Posterior cingulate gyrus (tissue), 11 donors: ENCODE results near the gene LRRC8D.
"Not testable (repeated sequence)": the region's sequence is repeated elsewhere in the genome, so short reads cannot be mapped to it uniquely, and the experiment has no call there.

Experiments
- DNase-seq, 10 donors: peaks; one replicate each; pipeline versions ENCODE4 v3.0.0 to v3.0.0-alpha.2; 2020 to 2021; ENCODE audit warnings: mixed read lengths in 3 of 10
- intact Hi-C: fragments of 100-400 bp; cut with DNase I; formaldehyde crosslinking; loops from one replicate; pipeline ENCODE4 v1.15.1; 2023

LRRC8D gene

DNA sequence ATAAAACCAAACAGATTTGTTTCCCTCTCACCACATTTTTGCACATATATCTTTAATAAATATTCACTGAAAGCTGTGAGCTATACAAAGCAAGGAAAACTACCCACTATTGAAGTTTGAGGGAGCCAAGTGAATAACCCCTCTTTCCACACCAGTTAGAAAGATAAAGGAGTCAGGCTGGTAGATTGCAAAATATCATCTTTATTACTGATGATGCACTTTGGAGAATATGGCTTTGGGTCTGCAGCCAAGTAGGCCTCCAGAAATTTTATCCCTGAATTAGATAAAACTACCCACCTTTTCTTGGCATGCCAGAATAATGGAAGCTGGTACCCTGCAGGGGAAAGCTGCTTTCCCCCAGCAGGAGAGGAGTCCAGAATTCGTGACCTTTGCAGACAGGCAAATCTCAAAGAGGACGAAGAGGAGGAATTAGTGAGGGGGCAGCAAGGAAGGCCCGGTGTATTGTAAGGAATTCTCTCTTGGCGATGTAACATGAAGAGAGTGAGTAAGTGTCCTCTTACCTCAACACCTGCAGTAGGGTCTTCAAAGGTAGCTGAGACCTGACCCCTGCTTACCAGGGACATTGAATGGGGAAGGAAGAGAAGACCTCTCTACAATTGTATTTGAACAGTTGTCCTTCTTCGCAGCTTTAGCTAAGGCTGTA, 84.7 kb downstream of the LRRC8D start:
- intact Hi-C loops = no loop called here
- no peak for DNase-seq

DNA sequence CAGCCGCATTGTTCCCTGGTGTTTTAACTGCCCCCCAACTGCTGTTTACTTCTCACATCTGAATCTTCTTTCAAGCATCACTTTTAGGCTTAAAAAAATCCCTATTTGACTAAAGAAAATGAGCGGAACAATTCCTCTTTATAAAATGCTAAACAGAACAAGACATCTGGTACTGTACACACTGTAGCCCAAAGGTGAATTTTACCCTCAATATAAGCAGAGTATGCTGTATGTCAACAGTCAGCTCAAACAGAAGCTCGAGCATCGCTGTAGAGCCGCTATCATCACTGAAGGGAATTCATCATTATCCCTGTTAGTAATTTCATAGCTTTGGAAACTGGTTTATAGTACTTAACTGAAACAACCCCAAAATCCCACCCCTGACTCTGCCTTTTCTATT, 85.3 kb downstream of the LRRC8D start:
- no peak for DNase-seq
- intact Hi-C loops = no loop called here

DNA sequence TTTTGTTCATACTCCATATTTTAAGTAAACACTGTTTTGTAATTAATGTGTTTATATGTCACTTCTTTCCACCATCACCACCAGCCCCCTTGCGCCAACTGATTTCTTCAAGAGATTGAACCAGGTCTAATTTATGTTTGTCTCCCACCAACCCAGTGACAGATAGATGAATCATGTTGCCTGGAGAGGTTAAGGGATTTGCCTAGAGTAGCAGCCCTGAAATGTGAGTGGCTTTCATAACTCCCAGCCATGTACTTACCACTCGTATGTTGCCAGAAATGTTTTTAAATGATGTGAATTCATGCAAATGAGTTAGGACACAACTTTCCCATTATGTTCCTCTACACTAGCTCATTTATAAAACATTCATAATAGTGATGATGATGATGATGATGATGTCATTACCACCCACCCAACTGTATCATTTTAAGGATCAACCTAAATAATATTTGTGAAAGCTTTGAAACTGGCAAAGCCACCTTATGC, 86.9 kb downstream of the LRRC8D start:
- intact Hi-C loops = no loop called here
- DNase-seq = no peak

DNA sequence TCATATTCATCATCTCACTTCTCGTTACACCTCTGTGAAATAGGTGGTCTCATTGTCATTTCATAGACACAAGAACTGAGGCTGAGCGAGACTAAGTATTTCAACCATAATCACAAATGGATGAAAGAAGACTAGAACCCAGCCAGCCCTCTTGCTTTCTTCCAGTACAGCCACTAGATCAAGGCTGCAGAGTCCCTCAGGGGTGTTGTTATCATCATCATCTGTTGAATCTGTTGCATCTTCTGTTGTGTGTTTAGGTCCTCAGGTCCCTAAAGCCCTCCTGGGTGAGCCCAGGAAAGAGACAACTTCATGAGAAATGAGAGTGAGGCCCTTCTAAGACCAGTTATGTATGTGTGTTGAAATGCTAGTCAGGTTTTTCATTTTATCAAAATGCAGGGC, 87.4 kb downstream of the LRRC8D start:
- no peak for DNase-seq
- intact Hi-C loops = no loop called here

GRCh38 chr1:89908672-89909436, 88.0 kb downstream of the LRRC8D start:
- intact Hi-C loops = no loop called here
- DNase-seq = no peak

- intact Hi-C loops = no loop called here
- DNase-seq = no peak
Observed at GRCh38 chr1:89910268-89910667, 89.4 kb downstream of the LRRC8D start.

- intact Hi-C loops = no loop called here
- DNase-seq = no peak
Observed at GRCh38 chr1:89910780-89911179, 89.9 kb downstream of the LRRC8D start.

GRCh38 chr1:89911191-89911991, 90.6 kb downstream of the LRRC8D start:
- intact Hi-C loops = no loop called here
- no peak for DNase-seq

- intact Hi-C loops = no loop called here
- DNase-seq = no peak
Observed at GRCh38 chr1:89912073-89912472, 91.2 kb downstream of the LRRC8D start.

DNA sequence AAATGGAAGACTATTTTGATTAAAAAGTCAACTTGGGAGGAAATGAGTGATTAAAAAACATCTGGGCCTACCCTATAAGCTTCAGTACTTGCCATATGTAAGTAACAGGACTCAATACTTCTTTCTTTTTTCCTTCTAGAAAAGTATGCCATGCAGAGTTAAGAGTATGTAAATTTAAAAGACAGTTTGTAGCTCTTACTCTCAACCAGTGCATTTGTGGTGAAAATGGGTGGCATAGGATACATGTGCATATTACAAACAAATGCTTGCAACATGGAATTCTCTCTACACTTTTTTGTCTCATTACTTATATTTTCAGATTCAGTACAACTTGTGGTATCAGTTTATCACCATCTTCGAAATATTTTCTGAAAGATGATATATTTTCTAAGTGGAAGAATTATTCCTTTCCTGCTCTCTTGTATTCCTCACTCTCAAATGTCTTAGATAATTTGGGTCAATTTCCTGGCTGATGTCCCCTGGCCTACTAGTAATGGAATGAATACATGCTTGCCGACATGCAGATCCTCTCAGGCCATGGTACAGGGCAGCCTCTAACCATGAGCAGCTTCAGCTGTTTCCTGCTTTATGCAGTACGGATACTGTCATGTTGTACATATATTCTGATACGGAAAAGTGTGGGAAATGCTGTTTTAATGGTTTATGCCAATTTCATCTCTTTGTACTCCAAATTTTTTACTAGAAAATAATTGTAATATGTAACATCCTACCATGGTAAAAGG, 92.7 kb downstream of the LRRC8D start:
- intact Hi-C loops = no loop called here
- no peak for DNase-seq

DNA sequence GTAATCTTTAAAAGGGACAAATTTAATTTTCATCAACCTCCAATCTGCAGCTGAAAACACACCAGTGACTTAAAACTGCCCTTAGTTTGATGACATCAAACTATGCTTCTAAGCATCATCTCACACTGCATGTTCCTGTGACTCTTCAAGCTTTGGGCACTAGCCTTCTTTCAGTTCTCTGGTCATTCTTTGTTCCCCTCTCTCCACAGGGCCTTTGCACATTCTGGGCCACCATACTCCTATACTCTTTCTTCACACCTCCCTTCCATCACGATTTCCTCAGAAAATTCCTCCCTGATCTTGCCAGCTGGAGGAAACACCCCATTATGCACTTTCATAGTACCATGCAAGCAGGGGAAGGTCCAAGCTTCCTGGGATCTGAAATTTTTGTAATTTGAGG, 96.5 kb downstream of the LRRC8D start:
- DNase-seq = no peak
- intact Hi-C loops = no loop called here

DNA sequence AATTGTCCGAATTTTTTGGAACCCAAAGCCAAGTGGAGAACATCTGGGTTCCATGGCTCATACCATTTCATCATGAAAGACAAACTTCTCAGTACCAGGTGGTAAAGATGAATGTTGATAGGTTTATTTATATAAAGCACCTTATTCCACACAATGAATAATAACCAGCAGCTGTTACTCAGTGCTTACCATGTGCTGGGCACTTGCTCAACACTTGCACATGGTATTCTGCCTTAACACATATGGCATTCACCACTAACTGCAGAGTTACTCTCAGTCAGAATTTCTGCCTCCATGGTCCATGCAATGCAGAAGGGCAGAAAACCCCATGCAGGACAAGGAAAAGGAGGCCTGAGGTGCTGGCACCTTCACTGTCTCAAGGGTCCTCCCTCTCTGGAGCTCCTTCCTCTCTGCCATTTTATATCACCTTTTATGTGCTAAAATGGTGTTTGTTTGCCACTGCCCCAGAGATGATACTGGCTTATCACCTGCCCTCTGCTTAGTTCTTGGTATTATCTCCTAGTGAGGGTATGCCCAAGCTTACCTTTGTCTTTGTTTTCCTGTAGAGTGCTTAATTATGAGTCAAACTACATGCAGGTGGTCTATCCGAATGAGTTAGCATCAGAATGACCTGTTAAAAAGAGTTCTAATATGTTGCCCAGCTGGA, 97.4 kb downstream of the LRRC8D start:
- no peak for DNase-seq
- intact Hi-C loops = no loop called here

DNA sequence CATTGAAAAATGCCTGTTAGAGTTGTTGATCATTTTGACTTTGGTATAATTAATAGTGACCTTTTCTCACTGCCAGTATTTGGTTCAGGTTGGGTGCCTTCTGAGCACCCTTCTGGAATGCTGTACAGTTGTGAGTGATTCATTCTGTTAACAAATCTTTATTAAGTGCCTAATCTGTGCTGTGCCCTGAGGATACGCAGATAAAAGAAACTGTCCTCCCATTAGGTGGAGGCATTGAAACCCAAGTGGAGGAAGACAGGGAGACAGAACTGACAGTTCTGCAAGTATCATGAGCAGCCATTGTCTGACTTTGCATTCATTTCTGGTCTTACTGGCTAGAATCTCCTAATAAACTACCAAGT, 97.9 kb downstream of the LRRC8D start:
- intact Hi-C loops = no loop called here
- no peak for DNase-seq

DNA sequence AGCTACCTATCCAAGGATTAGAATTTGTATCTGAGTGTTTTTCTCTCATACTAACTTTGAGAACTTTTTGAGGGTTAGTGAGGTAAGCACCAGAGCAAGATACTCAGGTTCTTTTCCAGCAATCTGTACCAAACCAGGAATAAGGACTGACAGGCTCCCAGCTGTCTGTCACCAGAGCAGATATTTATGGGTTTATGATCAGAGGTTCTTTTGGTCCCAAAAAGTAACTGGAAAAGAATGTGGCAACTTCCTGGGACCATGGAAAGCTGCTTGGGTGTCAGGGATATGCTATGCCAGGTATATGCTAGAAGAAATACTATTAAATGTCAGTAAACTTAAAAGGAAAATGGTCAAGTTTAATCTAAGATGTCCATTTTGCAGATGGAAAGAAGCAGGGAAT, 98.3 kb downstream of the LRRC8D start:
- intact Hi-C loops = no loop called here
- DNase-seq = no peak

GRCh38 chr1:89922911-89923310, 102.1 kb downstream of the LRRC8D start:
- intact Hi-C loops = no loop called here
- DNase-seq = no peak

GRCh38 chr1:89923517-89923916, 102.7 kb downstream of the LRRC8D start:
- intact Hi-C loops = no loop called here
- no peak for DNase-seq

DNA sequence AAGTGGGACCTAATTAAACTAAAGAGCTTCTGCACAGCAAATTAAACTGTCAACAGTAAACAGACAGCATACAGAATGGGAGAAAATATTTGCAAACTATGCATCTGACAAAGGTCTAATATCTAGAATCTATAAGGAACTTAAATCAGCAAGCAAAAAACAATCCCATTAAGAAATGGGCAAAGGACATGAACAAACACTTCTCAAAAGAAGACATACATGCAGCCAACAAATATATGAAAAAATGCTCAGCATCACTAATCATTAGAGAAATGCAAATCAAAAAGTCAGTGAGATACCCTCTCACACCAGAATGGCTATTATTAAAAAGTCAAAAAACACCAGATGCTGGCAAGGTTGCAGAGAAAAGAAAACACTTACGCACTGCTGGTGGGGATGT, 103.2 kb downstream of the LRRC8D start:
- intact Hi-C loops, DNase-seq: not testable (repeated sequence)

- intact Hi-C loops = no loop called here
- DNase-seq = no peak
Observed at GRCh38 chr1:89927049-89927448, 106.2 kb downstream of the LRRC8D start.

DNA sequence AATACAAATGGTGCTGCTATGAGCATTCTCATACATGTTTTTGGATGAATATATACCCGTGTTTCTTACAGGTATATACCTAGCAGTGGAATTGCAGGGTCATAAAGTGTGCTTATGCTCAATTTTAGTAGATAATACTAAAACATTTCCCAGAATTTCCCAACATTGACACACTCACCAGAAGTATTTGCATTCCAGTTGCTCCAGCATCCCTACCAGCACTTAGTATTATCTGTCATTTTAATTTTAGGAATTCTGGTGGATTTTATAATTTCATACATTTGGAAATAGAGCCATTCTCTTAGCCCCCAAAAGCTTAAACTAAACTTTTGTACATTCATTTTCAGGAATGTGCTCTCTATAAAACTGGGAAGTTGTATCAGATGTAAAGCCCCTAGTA, 106.6 kb downstream of the LRRC8D start:
- intact Hi-C loops = no loop called here
- no peak for DNase-seq

GRCh38 chr1:89928506-89928905, 107.7 kb downstream of the LRRC8D start:
- no peak for DNase-seq
- intact Hi-C loops = no loop called here
